Measurements from ENCODE around the gene DIPK2B. TPM values are rescaled to one million over a fixed set of nuclear protein-coding genes. Genes with fewer than 3 reads are reported as not detected.

DIPK2B gene
- total RNA-seq, 1 experiment from 2014 or later: not detected

DNA sequence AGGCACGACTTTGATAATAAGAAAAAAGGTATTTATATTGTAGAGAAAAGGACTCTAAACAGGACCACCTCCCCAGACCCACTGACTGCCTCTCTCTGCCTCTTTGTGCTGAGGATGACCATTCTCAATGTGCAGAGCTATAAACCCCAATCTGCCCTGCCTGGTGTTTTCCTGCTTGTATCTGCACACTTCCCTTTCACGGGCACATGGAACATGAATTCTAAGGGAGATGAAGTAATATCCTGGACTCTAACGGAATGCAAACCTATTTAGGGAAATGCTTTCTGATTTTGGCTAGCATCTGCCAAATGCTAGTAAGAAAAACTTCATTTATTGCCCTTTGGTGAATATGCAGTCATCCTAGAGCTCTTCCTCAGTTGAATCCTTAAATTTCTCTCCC is 2.4 kb downstream of the DIPK2B start:
- ATAC-seq: no peak
- Histone ChIP-seq H3K36me3 (ENCODE audit: control insufficient read depth, insufficient read depth, low read length) (no peaks in the 10 kb centered on the region), H3K27me3 (ENCODE audit: control insufficient read depth, insufficient read depth, low read length) (peaks cover 2% of the 10 kb centered on the region; the same call in 1 of the 2 replicates), H3K4me3 (ENCODE audit: low read depth in 2 of 2, low read length in 2 of 2) (no peak overlapping the region), H3K27ac (ENCODE audit: low read length) (no peak overlapping the region), H3K4me1 (ENCODE audit: control insufficient read depth, insufficient read depth, low read length) (no peaks in the 10 kb centered on the region), H3K9me3 (ENCODE audit: control insufficient read depth, insufficient read depth, low read depth, low read length) (no peaks in the 10 kb centered on the region)
- BruUV-seq (replicated peaks): no TSS peak
- POLR2A ChIA-PET: no interaction called here
- DNase-seq (ENCODE audit: low read depth, low spot score): no peak
- intact Hi-C loops (cut with micrococcal nuclease; ENCODE audit: unreplicated experiment) (no loop called here), in situ Hi-C loops (cut with HindIII; ENCODE audit: low pct_unique_long_range_greater_than_20kb, low sequenced_read_pairs) (no loop called here)
- CTCF ChIA-PET: no interaction called here
- TF ChIP-seq CTCF (IDR thresholded peaks at IDR 0.05): no peak
- TF ChIP-seq POLR2AphosphoS5 (IDR thresholded peaks at IDR 0.05; ENCODE audit: low read depth, low read length): no peak
- TF ChIP-seq SIN3A (IDR thresholded peaks at IDR 0.05; ENCODE audit: borderline replicate concordance, insufficient read depth, low read depth, low read length): no peak
- no peak for TF ChIP-seq TCF7L2 (IDR thresholded peaks at IDR 0.05; ENCODE audit: low read depth, low read length)
- TF ChIP-seq, protein P1, sequence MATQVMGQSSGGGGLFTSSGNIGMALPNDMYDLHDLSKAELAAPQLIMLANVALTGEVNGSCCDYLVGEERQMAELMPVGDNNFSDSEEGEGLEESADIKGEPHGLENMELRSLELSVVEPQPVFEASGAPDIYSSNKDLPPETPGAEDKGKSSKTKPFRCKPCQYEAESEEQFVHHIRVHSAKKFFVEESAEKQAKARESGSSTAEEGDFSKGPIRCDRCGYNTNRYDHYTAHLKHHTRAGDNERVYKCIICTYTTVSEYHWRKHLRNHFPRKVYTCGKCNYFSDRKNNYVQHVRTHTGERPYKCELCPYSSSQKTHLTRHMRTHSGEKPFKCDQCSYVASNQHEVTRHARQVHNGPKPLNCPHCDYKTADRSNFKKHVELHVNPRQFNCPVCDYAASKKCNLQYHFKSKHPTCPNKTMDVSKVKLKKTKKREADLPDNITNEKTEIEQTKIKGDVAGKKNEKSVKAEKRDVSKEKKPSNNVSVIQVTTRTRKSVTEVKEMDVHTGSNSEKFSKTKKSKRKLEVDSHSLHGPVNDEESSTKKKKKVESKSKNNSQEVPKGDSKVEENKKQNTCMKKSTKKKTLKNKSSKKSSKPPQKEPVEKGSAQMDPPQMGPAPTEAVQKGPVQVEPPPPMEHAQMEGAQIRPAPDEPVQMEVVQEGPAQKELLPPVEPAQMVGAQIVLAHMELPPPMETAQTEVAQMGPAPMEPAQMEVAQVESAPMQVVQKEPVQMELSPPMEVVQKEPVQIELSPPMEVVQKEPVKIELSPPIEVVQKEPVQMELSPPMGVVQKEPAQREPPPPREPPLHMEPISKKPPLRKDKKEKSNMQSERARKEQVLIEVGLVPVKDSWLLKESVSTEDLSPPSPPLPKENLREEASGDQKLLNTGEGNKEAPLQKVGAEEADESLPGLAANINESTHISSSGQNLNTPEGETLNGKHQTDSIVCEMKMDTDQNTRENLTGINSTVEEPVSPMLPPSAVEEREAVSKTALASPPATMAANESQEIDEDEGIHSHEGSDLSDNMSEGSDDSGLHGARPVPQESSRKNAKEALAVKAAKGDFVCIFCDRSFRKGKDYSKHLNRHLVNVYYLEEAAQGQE (IDR thresholded peaks at IDR 0.05; ENCODE audit: insufficient read depth in 1 of 2, low read depth in 2 of 2, low read length in 1 of 2): no peak

- Histone ChIP-seq H3K27me3 (ENCODE audit: control insufficient read depth, insufficient read depth, low read length) (no peaks in the 10 kb centered on the region), H3K9me3 (ENCODE audit: control insufficient read depth, insufficient read depth, low read depth, low read length) (no peaks in the 10 kb centered on the region), H3K4me1 (ENCODE audit: control insufficient read depth, insufficient read depth, low read length) (no peaks in the 10 kb centered on the region), H3K4me3 (ENCODE audit: low read depth in 2 of 2, low read length in 2 of 2) (no peak overlapping the region), H3K27ac (ENCODE audit: low read length) (no peak overlapping the region), H3K36me3 (ENCODE audit: control insufficient read depth, insufficient read depth, low read length) (no peaks in the 10 kb centered on the region)
- intact Hi-C loops (cut with micrococcal nuclease; ENCODE audit: unreplicated experiment) (no loop called here), in situ Hi-C loops (cut with HindIII; ENCODE audit: low pct_unique_long_range_greater_than_20kb, low sequenced_read_pairs) (no loop called here)
- DNase-seq (ENCODE audit: low read depth, low spot score): no peak
- BruUV-seq (replicated peaks): no TSS peak
- ATAC-seq: no peak
- ChIA-PET POLR2A (no interaction called here), CTCF (no interaction called here)
- TF ChIP-seq POLR2AphosphoS5 (IDR thresholded peaks at IDR 0.05; ENCODE audit: low read depth, low read length): no peak
- TF ChIP-seq TCF7L2 (IDR thresholded peaks at IDR 0.05; ENCODE audit: low read depth, low read length): no peak
- TF ChIP-seq, protein P1 (IDR thresholded peaks at IDR 0.05; ENCODE audit: insufficient read depth in 1 of 2, low read depth in 2 of 2, low read length in 1 of 2): no peak
- no peak for TF ChIP-seq SIN3A (IDR thresholded peaks at IDR 0.05; ENCODE audit: borderline replicate concordance, insufficient read depth, low read depth, low read length)
- TF ChIP-seq CTCF (IDR thresholded peaks at IDR 0.05): no peak
These were observed 4.0 kb downstream of the DIPK2B start for GRCh38 chrX:45196701-45197100.
